ENCODE measurements around the gene HOXA11. TPM values are rescaled to one million over a fixed set of nuclear protein-coding genes. Genes with fewer than 3 reads are reported as not detected.

HOXA11 gene
- total RNA-seq, 1 experiment from 2014 or later: not detected

DNA sequence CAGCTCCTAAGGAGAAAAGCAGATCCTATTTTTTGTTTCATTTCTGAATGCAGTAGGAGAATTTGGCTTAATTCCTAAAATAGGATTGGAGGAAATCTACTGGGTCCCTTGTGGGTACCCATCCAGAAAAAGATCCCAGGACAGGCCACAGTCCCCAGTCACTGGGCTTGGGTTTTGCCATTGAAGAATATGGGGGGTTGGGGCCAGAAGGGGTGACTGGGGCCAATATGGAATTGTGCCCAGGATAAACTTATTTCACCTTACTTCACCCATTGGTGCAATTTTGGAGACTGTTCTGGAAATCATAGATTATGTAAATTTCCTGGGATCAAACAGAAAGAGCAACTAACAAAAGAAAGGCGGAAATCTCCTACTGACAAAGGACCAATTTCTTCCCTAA lies 46.6 kb downstream of the HOXA11 start:
- H4K5ac ChIP-seq (ENCODE audit: insufficient read length, low read depth, low read length): no peak overlapping the region
- no peaks in the 10 kb centered on the region; a peak in 1 of 7 replicates for H3K36me3 Mint-ChIP-seq (ENCODE audit: insufficient read depth in 1 of 3, low read depth in 3 of 3)
- no peak overlapping the region for H3K14ac ChIP-seq (ENCODE audit: insufficient read depth, low read length)
- H3K23me2 ChIP-seq (ENCODE audit: insufficient read length, low read depth, low read length, poor library complexity, severe bottlenecking): peaks cover 8% of the 10 kb centered on the region
- no peak overlapping the region for H3K4me2 ChIP-seq (ENCODE audit: insufficient read depth, insufficient read length, low read length)
- no peak overlapping the region for H3K18ac ChIP-seq (ENCODE audit: insufficient read length, low read depth, low read length)
- H3K27me3 Mint-ChIP-seq (ENCODE audit: low read depth): peaks cover 100% of the 10 kb centered on the region
- no peak overlapping the region for H2AK5ac ChIP-seq (ENCODE audit: insufficient read length, low read length)
- no peaks in the 10 kb centered on the region for H3K9me3 ChIP-seq (ENCODE audit: control insufficient read depth, low read depth, low read length)
- no peak overlapping the region for H3K27ac Mint-ChIP-seq
- H3K23ac ChIP-seq (ENCODE audit: insufficient read length, low read depth, low read length): no peak overlapping the region
- H3K27ac ChIP-seq (ENCODE audit: insufficient read length, low read depth, low read length): no peak overlapping the region
- no peak for DNase-seq
- no peak overlapping the region for H3K4ac ChIP-seq (ENCODE audit: low read depth, low read length)
- H2BK120ac ChIP-seq (ENCODE audit: low read depth, low read length, poor library complexity, severe bottlenecking): no peak overlapping the region
- H3K4me1 ChIP-seq (ENCODE audit: insufficient read depth, low read length): no peaks in the 10 kb centered on the region
- TF ChIP-seq, protein P1, sequence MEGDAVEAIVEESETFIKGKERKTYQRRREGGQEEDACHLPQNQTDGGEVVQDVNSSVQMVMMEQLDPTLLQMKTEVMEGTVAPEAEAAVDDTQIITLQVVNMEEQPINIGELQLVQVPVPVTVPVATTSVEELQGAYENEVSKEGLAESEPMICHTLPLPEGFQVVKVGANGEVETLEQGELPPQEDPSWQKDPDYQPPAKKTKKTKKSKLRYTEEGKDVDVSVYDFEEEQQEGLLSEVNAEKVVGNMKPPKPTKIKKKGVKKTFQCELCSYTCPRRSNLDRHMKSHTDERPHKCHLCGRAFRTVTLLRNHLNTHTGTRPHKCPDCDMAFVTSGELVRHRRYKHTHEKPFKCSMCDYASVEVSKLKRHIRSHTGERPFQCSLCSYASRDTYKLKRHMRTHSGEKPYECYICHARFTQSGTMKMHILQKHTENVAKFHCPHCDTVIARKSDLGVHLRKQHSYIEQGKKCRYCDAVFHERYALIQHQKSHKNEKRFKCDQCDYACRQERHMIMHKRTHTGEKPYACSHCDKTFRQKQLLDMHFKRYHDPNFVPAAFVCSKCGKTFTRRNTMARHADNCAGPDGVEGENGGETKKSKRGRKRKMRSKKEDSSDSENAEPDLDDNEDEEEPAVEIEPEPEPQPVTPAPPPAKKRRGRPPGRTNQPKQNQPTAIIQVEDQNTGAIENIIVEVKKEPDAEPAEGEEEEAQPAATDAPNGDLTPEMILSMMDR (conservative IDR thresholded peaks at IDR 0.05): no peak
- no peak overlapping the region for H2BK20ac ChIP-seq (ENCODE audit: low read depth, low read length, poor library complexity, severe bottlenecking)
- no peak overlapping the region for H4K8ac ChIP-seq (replicated peaks; ENCODE audit: insufficient read length, low read depth, low read length)
- no peak overlapping the region for H4K91ac ChIP-seq (ENCODE audit: insufficient read length, low read depth, low read length)
- no peak overlapping the region for H2AFZ ChIP-seq (ENCODE audit: low read length)
- H3K4me1 Mint-ChIP-seq: peaks cover 7 to 11% of the 10 kb centered on the region in 2 experiments
- H3T11ph ChIP-seq (ENCODE audit: low read length): no peak overlapping the region
- H2BK15ac ChIP-seq (ENCODE audit: low read depth, low read length): no peak overlapping the region
- peaks cover 100% of the 10 kb centered on the region for H3K27me3 ChIP-seq (ENCODE audit: insufficient read depth, low read length)
- WGBS (ENCODE audit: extremely low coverage, insufficient read length, low lambda C conversion rate): no CpG with 5 or more reads among the region's 1 CpG
- H3K9me3 Mint-ChIP-seq: peaks cover 0 to 19% of the 10 kb centered on the region in 2 experiments
- H4K20me1 ChIP-seq (ENCODE audit: control insufficient read depth, insufficient read depth, insufficient read length): peaks cover under 1% of the 10 kb centered on the region
- H3K56ac ChIP-seq (ENCODE audit: insufficient read length, low read depth, low read length): no peak overlapping the region
- H2BK12ac ChIP-seq (ENCODE audit: insufficient read length, low read depth, low read length): no peak overlapping the region
- no peaks in the 10 kb centered on the region for H3K79me1 ChIP-seq (ENCODE audit: insufficient read depth, low read depth, low read length, poor library complexity, severe bottlenecking)
- H2BK5ac ChIP-seq (ENCODE audit: insufficient read length, low read length): no peak overlapping the region
- H3K79me2 ChIP-seq (ENCODE audit: insufficient read depth, low read length): no peaks in the 10 kb centered on the region
- no peak overlapping the region for H3K9ac ChIP-seq (ENCODE audit: extremely low read depth, insufficient read length, low read length)
- H3K4me3 Mint-ChIP-seq: no peak overlapping the region

Measured in H9 (cell line).